SK-N-SH (cell line): ENCODE measurements around the gene SPTBN1. TPM values are rescaled to one million over a fixed set of nuclear protein-coding genes. Genes with fewer than 3 reads are reported as not detected.

Source experiments
- CTCF ChIA-PET: fragments of 300-600, 350-600 bp; formaldehyde crosslinking; extraction: SDS; loops from one replicate; lab custom pipeline; 2021; lab: Yijun Ruan, JAX
- POLR2A ChIA-PET: fragments of 350-600 bp; sonication (Branson Sonifier 250); formaldehyde crosslinking; extraction: SDS; loops from one replicate; lab custom pipeline; 2020; ENCODE audit warnings: antibody characterized with exemption, inconsistent platforms; lab: Yijun Ruan, JAX
- DNase-seq: peaks from one replicate; pipeline ENCODE4 v3.0.0; 2012
- H2AFZ ChIP-seq: fragments of 200-600 bp; sonication (generic); 2 replicates; pipeline ENCODE4 v1.8.1; 2016; ENCODE audit warnings: antibody characterized with exemption, mild to moderate bottlenecking, low read depth
- H3F3A ChIP-seq: fragments of 200-600 bp; sonication (generic); replicated peaks from 2 replicates; pipeline ENCODE3; 2016; ENCODE audit warnings: antibody characterized with exemption, mild to moderate bottlenecking; ENCODE audit not compliant: insufficient read depth
- H3K27ac ChIP-seq, 2 experiments: fragments of 200-500 bp in 1 of 2; fragments of 200-600 bp in 1 of 2; sonication (Bioruptor generic) in 1 of 2; sonication (generic), shearing (Covaris generic) in 1 of 2; 2 replicates each; pipeline versions ENCODE4 v1.5.1 to v1.6.1; 2014 to 2016; ENCODE audit warnings: low read depth in 2 of 2, inconsistent platforms in 1 of 2, low read length in 1 of 2, mild to moderate bottlenecking in 1 of 2, mixed read lengths in 1 of 2
- H3K27me3 ChIP-seq: fragments of 200-600 bp; sonication (generic), shearing (Covaris generic); 2 replicates; pipeline ENCODE4 v1.6.1; 2016; ENCODE audit warnings: mixed run types; ENCODE audit not compliant: insufficient read depth
- H3K36me3 ChIP-seq, 2 experiments: fragments of 200-500 bp in 1 of 2; fragments of 200-600 bp in 1 of 2; sonication (Bioruptor generic) in 1 of 2; sonication (generic) in 1 of 2; replicated peaks in 1 of 2; 2 replicates each; pipeline versions ENCODE3 to v1.5.1; 2014 to 2016; ENCODE audit warnings: low read length in 1 of 2, mild to moderate bottlenecking in 1 of 2; ENCODE audit not compliant: insufficient read depth in 2 of 2, control insufficient read depth in 1 of 2
- H3K4me1 ChIP-seq, 2 experiments: fragments of 200-500 bp in 1 of 2; fragments of 200-600 bp in 1 of 2; sonication (Bioruptor generic) in 1 of 2; sonication (generic), shearing (Covaris generic) in 1 of 2; 2 replicates each; pipeline versions ENCODE4 v1.5.1 to v1.6.1; 2014 to 2016; ENCODE audit warnings: low read depth in 1 of 2, low read length in 1 of 2, mixed run types in 1 of 2; ENCODE audit not compliant: insufficient read depth in 2 of 2, control insufficient read depth in 1 of 2
- H3K4me2 ChIP-seq: fragments of 200-600 bp; sonication (generic), shearing (Covaris generic); 2 replicates; pipeline ENCODE4 v1.6.1; 2017; ENCODE audit warnings: mixed run types
- H3K4me3 ChIP-seq, 2 experiments: fragments of 200-500 bp in 1 of 2; fragments of 200-600 bp in 1 of 2; sonication (Bioruptor generic) in 1 of 2; sonication (generic), shearing (Covaris generic) in 1 of 2; 2 replicates each; pipeline versions ENCODE4 v1.5.1 to v1.8.1; 2014 to 2016; ENCODE audit warnings: low read depth in 2 of 2, inconsistent platforms in 1 of 2, low read length in 1 of 2, mild to moderate bottlenecking in 1 of 2, mixed read lengths in 1 of 2, moderate library complexity in 1 of 2
- H3K79me2 ChIP-seq: fragments of 200-600 bp; sonication (generic); 2 replicates; pipeline ENCODE4 v1.8.1; 2017; ENCODE audit warnings: mild to moderate bottlenecking; ENCODE audit not compliant: insufficient read depth
- H3K9ac ChIP-seq: fragments of 200-600 bp; sonication (generic); 2 replicates; pipeline ENCODE4 v1.6.1; 2017; ENCODE audit warnings: mixed run types
- H3K9me2 ChIP-seq: fragments of 200-600 bp; sonication (generic); 2 replicates; pipeline ENCODE4 v1.6.1; 2017; ENCODE audit warnings: mixed run types
- H3K9me3 ChIP-seq: fragments of 200-600 bp; sonication (generic); 2 replicates; pipeline ENCODE4 v1.6.1; 2017; ENCODE audit warnings: mixed run types, mild to moderate bottlenecking, moderate library complexity
- H4K20me1 ChIP-seq: fragments of 200-600 bp; sonication (generic); 2 replicates; pipeline ENCODE4 v1.6.1; 2017; ENCODE audit warnings: mild to moderate bottlenecking, mixed run types; ENCODE audit not compliant: insufficient read depth
- CTCF ChIP-seq: fragments of 200-600 bp; sonication (generic); IDR thresholded peaks from 2 replicates; pipeline ENCODE4 v1.6.1; 2017; ENCODE audit warnings: antibody characterized with exemption, mild to moderate bottlenecking, moderate library complexity
- EP300 ChIP-seq, 2 experiments: IDR thresholded peaks; 2 replicates each; pipeline versions ENCODE4 v1.4.0 to v1.6.1; 2012; ENCODE audit warnings: borderline replicate concordance in 1 of 2, low read depth in 1 of 2, low read length in 1 of 2
- EZH2phosphoT487 ChIP-seq: fragments of 200-600 bp; sonication (generic); IDR thresholded peaks from 2 replicates; pipeline ENCODE4 v1.6.1; 2017; ENCODE audit warnings: low read depth, mixed run types, mild to moderate bottlenecking, antibody characterized with exemption, moderate library complexity, borderline replicate concordance
- FOSL2 ChIP-seq: IDR thresholded peaks from 2 replicates; pipeline ENCODE4 v1.4.0; 2012; ENCODE audit warnings: low read depth, mild to moderate bottlenecking, moderate library complexity, borderline replicate concordance
- GABPA ChIP-seq: IDR thresholded peaks from 2 replicates; pipeline ENCODE4 v1.4.0; 2012; ENCODE audit warnings: low read depth, mild to moderate bottlenecking
- MEF2A ChIP-seq: IDR thresholded peaks from 2 replicates; pipeline ENCODE4 v1.4.0; 2012; ENCODE audit warnings: low read depth, borderline replicate concordance
- SIN3A ChIP-seq: IDR thresholded peaks from 2 replicates; pipeline ENCODE4 v1.6.1; 2012; ENCODE audit warnings: low read depth, mild to moderate bottlenecking, low read length, moderate library complexity, borderline replicate concordance
- SMC3 ChIP-seq: IDR thresholded peaks from 2 replicates; pipeline ENCODE4 v1.6.1; 2012; ENCODE audit warnings: low read depth, low read length, improper control_type of control experiment
- TCF12 ChIP-seq: IDR thresholded peaks from 2 replicates; pipeline ENCODE4 v1.4.0; 2012
- TEAD4 ChIP-seq: IDR thresholded peaks from 2 replicates; pipeline ENCODE4 v1.4.0; 2012; ENCODE audit warnings: mild to moderate bottlenecking, borderline replicate concordance; ENCODE audit not compliant: insufficient read depth
- WGBS: methylation state at CpG from one replicate; pipeline ENCODE4 v1.1.6; 2017; ENCODE audit warnings: low lambda C conversion rate; 5-methylcytosine and 5-hydroxymethylcytosine counted together
- polyA plus RNA-seq, 3 experiments: library from polyadenylated mRNA; depleted of rRNA; stranded (reverse); fragments of >200 nt; gene quantifications; 2 replicates each; pipeline ENCODE4 v1.2.3, GENCODE V29; 2012
- TF ChIP-seq, protein P1 (sequence below): IDR thresholded peaks from 2 replicates; pipeline ENCODE4 v1.6.1; 2012; ENCODE audit warnings: mild to moderate bottlenecking, low read depth, low read length, moderate library complexity
- TF ChIP-seq, protein P2 (sequence below): fragments of 150-350 bp; IDR thresholded peaks from 2 replicates; pipeline ENCODE4 v1.6.1; 2016; ENCODE audit warnings: mild to moderate bottlenecking, low read depth, low read length
- TF ChIP-seq, protein P3 (sequence below): IDR thresholded peaks from 2 replicates; pipeline ENCODE4 v1.4.0; 2012; ENCODE audit warnings: low read depth, borderline replicate concordance

SPTBN1 gene
- polyA plus RNA-seq, 1 of the 3 experiments (the other 2 are of a cell fraction) = 29.1 TPM

DNA sequence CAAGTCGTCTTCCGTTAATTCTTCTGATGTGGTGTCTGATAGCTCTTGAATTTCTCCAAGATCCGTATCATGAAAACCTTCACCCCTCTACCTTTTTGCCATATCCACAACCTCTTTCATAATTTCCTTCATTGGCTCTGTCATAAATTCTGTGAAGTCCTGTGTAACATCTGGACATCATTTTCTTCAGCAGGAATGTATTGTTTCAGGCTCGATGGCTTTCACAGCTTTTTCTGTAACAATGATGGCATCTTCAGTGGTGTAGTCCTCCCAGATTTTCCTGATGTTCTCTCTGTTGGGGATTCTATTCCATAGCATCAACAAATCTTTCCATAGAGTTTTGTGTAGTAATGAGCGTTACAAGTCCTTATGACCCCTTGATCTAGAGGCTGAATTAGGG, 153.1 kb downstream of the SPTBN1 start:
- DNase-seq = no peak
- H3K36me3 ChIP-seq = peaks cover 3 to 10% of the 10 kb centered on the region in 2 experiments
- no peak overlapping the region for H3K4me2 ChIP-seq
- H3K9me2 ChIP-seq = no peaks in the 10 kb centered on the region
- H3K9me3 ChIP-seq = no peaks in the 10 kb centered on the region
- no peaks in the 10 kb centered on the region for H3K27me3 ChIP-seq
- H3K27ac ChIP-seq = no peak overlapping the region
- no peak overlapping the region for H2AFZ ChIP-seq
- H3K4me3 ChIP-seq = no peak overlapping the region
- 96% methylated on average over 5 of the region's 5 CpGs for WGBS
- POLR2A ChIA-PET = no interaction called here
- TF ChIP-seq SMC3 (no peak), CTCF (no peak)
- peaks cover 11% of the 10 kb centered on the region for H3F3A ChIP-seq
- H3K9ac ChIP-seq = no peak overlapping the region
- H3K4me1 ChIP-seq = peaks cover 16 to 25% of the 10 kb centered on the region in 2 experiments; a peak in 3 of 4 replicates
- CTCF ChIA-PET = interaction anchor here (1.1 kb wide), 1 partner anchor 29 kb away, joined by 3 read pairs; no protein-coding TSS in a partner anchor
- H3K79me2 ChIP-seq = peaks cover 94% of the 10 kb centered on the region
- H4K20me1 ChIP-seq = peaks cover 94% of the 10 kb centered on the region

DNA sequence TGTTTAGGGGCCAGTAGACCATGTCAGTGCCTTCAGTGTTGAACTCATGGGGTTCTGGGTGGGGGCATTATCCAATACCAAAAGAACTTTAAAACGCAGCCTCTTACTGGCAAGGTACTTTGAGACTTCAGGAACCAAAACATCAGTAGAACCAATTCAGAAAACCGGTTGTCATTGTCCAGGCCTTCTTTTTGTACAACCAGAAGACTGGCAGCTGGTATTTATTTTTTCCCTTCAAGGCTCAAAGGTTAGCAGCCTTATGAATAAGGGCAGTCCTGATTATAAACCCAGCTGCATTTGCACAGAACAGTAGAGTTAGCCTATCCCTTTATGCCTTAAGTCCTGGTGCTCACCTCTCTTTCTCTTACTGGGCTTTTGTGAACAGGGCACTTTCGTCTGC, 153.5 kb downstream of the SPTBN1 start:
- Histone ChIP-seq H3K27me3 (no peaks in the 10 kb centered on the region), H4K20me1 (peaks cover 94% of the 10 kb centered on the region), H3K4me1 (peaks cover 16 to 26% of the 10 kb centered on the region in 2 experiments; a peak in 3 of 4 replicates), H3K9ac (no peak overlapping the region), H3K79me2 (peaks cover 94% of the 10 kb centered on the region), H3K27ac (no peak overlapping the region), H3K4me3 (no peak overlapping the region), H3K36me3 (peaks cover 3 to 10% of the 10 kb centered on the region in 2 experiments), H3F3A (peaks cover 15% of the 10 kb centered on the region), H3K9me3 (no peaks in the 10 kb centered on the region), H2AFZ (no peak overlapping the region), H3K9me2 (no peaks in the 10 kb centered on the region), H3K4me2 (no peak overlapping the region)
- no peak for DNase-seq
- WGBS = 89% methylated on average over 3 of the region's 3 CpGs
- CTCF ChIA-PET = interaction anchor here (1.0 to 1.1 kb wide), 2 partner anchors 23 to 30 kb away, joined by 3 read pairs; no protein-coding TSS in a partner anchor
- POLR2A ChIA-PET = no interaction called here
- TF ChIP-seq, protein P1, sequence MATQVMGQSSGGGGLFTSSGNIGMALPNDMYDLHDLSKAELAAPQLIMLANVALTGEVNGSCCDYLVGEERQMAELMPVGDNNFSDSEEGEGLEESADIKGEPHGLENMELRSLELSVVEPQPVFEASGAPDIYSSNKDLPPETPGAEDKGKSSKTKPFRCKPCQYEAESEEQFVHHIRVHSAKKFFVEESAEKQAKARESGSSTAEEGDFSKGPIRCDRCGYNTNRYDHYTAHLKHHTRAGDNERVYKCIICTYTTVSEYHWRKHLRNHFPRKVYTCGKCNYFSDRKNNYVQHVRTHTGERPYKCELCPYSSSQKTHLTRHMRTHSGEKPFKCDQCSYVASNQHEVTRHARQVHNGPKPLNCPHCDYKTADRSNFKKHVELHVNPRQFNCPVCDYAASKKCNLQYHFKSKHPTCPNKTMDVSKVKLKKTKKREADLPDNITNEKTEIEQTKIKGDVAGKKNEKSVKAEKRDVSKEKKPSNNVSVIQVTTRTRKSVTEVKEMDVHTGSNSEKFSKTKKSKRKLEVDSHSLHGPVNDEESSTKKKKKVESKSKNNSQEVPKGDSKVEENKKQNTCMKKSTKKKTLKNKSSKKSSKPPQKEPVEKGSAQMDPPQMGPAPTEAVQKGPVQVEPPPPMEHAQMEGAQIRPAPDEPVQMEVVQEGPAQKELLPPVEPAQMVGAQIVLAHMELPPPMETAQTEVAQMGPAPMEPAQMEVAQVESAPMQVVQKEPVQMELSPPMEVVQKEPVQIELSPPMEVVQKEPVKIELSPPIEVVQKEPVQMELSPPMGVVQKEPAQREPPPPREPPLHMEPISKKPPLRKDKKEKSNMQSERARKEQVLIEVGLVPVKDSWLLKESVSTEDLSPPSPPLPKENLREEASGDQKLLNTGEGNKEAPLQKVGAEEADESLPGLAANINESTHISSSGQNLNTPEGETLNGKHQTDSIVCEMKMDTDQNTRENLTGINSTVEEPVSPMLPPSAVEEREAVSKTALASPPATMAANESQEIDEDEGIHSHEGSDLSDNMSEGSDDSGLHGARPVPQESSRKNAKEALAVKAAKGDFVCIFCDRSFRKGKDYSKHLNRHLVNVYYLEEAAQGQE = no peak
- TF ChIP-seq FOSL2 (no peak), SIN3A (no peak), EZH2phosphoT487 (no peak), CTCF (no peak), MEF2A (no peak), TEAD4 (no peak), TCF12 (no peak), EP300 (IDR thresholded peaks at IDR 0.05; ENCODE audit: borderline replicate concordance in 1 of 2, low read depth in 1 of 2, low read length in 1 of 2) (no peak), GABPA (no peak)
- TF ChIP-seq, protein P2, sequence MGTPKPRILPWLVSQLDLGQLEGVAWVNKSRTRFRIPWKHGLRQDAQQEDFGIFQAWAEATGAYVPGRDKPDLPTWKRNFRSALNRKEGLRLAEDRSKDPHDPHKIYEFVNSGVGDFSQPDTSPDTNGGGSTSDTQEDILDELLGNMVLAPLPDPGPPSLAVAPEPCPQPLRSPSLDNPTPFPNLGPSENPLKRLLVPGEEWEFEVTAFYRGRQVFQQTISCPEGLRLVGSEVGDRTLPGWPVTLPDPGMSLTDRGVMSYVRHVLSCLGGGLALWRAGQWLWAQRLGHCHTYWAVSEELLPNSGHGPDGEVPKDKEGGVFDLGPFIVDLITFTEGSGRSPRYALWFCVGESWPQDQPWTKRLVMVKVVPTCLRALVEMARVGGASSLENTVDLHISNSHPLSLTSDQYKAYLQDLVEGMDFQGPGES = no peak
- TF ChIP-seq, protein P3, sequence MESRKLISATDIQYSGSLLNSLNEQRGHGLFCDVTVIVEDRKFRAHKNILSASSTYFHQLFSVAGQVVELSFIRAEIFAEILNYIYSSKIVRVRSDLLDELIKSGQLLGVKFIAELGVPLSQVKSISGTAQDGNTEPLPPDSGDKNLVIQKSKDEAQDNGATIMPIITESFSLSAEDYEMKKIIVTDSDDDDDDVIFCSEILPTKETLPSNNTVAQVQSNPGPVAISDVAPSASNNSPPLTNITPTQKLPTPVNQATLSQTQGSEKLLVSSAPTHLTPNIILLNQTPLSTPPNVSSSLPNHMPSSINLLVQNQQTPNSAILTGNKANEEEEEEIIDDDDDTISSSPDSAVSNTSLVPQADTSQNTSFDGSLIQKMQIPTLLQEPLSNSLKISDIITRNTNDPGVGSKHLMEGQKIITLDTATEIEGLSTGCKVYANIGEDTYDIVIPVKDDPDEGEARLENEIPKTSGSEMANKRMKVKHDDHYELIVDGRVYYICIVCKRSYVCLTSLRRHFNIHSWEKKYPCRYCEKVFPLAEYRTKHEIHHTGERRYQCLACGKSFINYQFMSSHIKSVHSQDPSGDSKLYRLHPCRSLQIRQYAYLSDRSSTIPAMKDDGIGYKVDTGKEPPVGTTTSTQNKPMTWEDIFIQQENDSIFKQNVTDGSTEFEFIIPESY = no peak
